ENCODE measurements around the gene ZNF605.
A peak's percentile ranks its signal among the peaks of the same experiment; 100 is the strongest.
"Not testable (repeated sequence)": the region's sequence is repeated elsewhere in the genome, so short reads cannot be mapped to it uniquely, and the experiment has no call there.

Gene ZNF605

GRCh38 chr12:132924356-132924755, 31.8 kb downstream of the ZNF605 start:
- TF ChIP-seq FOXP2 (optimal IDR thresholded peaks at IDR 0.05; ENCODE audit: control extremely low read depth, extremely low read length, insufficient read depth) (no peak), POLR2AphosphoS5 (IDR thresholded peaks at IDR 0.05; ENCODE audit: borderline replicate concordance, low read depth, low read length) (no peak), EZH2 (IDR thresholded peaks at IDR 0.05) (no peak)
- Histone ChIP-seq H3K9ac (ENCODE audit: insufficient read length) (no peak overlapping the region), H3K9me3 (ENCODE audit: low read depth, low read length) (peaks cover 47% of the 10 kb centered on the region), H3K4me3 (no peak overlapping the region), H3K36me3 (ENCODE audit: insufficient read depth, low read length) (0 out of 2 replicates have a peak, but pooled peaks cover 5% of the 10 kb centered on the region), H3K27ac (no peak overlapping the region)
- DNase-seq (ENCODE audit: low read depth, low spot score), result no peak

GRCh38 chr12:132923356-132923909, 32.7 kb downstream of the ZNF605 start:
- no peak for DNase-seq (ENCODE audit: low read depth, low spot score)
- Histone ChIP-seq H3K9ac (ENCODE audit: insufficient read length) (no peak overlapping the region), H3K36me3 (ENCODE audit: insufficient read depth, low read length) (0 out of 2 replicates have a peak, but pooled peaks cover 5% of the 10 kb centered on the region), H3K4me3 (no peak overlapping the region), H3K9me3 (ENCODE audit: low read depth, low read length) (peaks cover 43% of the 10 kb centered on the region; the same call in 1 of the 2 replicates), H3K27ac (no peak overlapping the region)
- TF ChIP-seq FOXP2 (optimal IDR thresholded peaks at IDR 0.05; ENCODE audit: control extremely low read depth, extremely low read length, insufficient read depth), result no peak
- TF ChIP-seq EZH2 (IDR thresholded peaks at IDR 0.05), result no peak
- no peak for TF ChIP-seq POLR2AphosphoS5 (IDR thresholded peaks at IDR 0.05; ENCODE audit: borderline replicate concordance, low read depth, low read length)

- H3K27ac ChIP-seq, result no peak overlapping the region
- no peak overlapping the region for H3K9ac ChIP-seq (ENCODE audit: insufficient read length)
- TF ChIP-seq EZH2 (IDR thresholded peaks at IDR 0.05) (no peak), POLR2AphosphoS5 (IDR thresholded peaks at IDR 0.05; ENCODE audit: borderline replicate concordance, low read depth, low read length) (no peak)
- 0 out of 2 replicates have a peak, but pooled peaks cover 5% of the 10 kb centered on the region for H3K36me3 ChIP-seq (ENCODE audit: insufficient read depth, low read length)
- H3K4me3 ChIP-seq, result no peak overlapping the region
- no peak for DNase-seq (ENCODE audit: low read depth, low spot score)
- peaks cover 43% of the 10 kb centered on the region; the same call in 1 of the 2 replicates for H3K9me3 ChIP-seq (ENCODE audit: low read depth, low read length)
These were observed 33.4 kb downstream of the ZNF605 start for GRCh38 chr12:132922676-132923075.

GRCh38 chr12:132921685-132922084, 34.4 kb downstream of the ZNF605 start:
- Histone ChIP-seq H3K4me3 (no peak overlapping the region), H3K9me3 (ENCODE audit: low read depth, low read length) (peaks cover 42% of the 10 kb centered on the region; the same call in 1 of the 2 replicates), H3K9ac (ENCODE audit: insufficient read length) (no peak overlapping the region), H3K27ac (no peak overlapping the region), H3K36me3 (ENCODE audit: insufficient read depth, low read length) (0 out of 2 replicates have a peak, but pooled peaks cover 1% of the 10 kb centered on the region)
- TF ChIP-seq EZH2 (IDR thresholded peaks at IDR 0.05) (no peak), FOXP2 (optimal IDR thresholded peaks at IDR 0.05; ENCODE audit: control extremely low read depth, extremely low read length, insufficient read depth) (no peak), POLR2AphosphoS5 (IDR thresholded peaks at IDR 0.05; ENCODE audit: borderline replicate concordance, low read depth, low read length) (no peak)
- DNase-seq (ENCODE audit: low read depth, low spot score), result no peak

GRCh38 chr12:132918680-132919079, 37.4 kb downstream of the ZNF605 start:
- peaks cover 18% of the 10 kb centered on the region; the same call in 1 of the 2 replicates for H3K9me3 ChIP-seq (ENCODE audit: low read depth, low read length)
- TF ChIP-seq POLR2AphosphoS5 (IDR thresholded peaks at IDR 0.05; ENCODE audit: borderline replicate concordance, low read depth, low read length) (no peak), FOXP2 (optimal IDR thresholded peaks at IDR 0.05; ENCODE audit: control extremely low read depth, extremely low read length, insufficient read depth) (no peak), EZH2 (IDR thresholded peaks at IDR 0.05) (no peak)

GRCh38 chr12:132909030-132909368, 47.1 kb downstream of the ZNF605 start:
- no peaks in the 10 kb centered on the region for H3K36me3 ChIP-seq (ENCODE audit: insufficient read depth, low read length)
- H3K27ac ChIP-seq, result no peak overlapping the region
- no peaks in the 10 kb centered on the region for H3K9me3 ChIP-seq (ENCODE audit: low read depth, low read length)
- DNase-seq (ENCODE audit: low read depth, low spot score), result no peak
- peak overlapping the region; percentile 52 for H3K4me3 ChIP-seq
- H3K9ac ChIP-seq (ENCODE audit: insufficient read length), result no peak overlapping the region
- TF ChIP-seq POLR2AphosphoS5 (IDR thresholded peaks at IDR 0.05; ENCODE audit: borderline replicate concordance, low read depth, low read length) (no peak), EZH2 (IDR thresholded peaks at IDR 0.05) (no peak), FOXP2 (optimal IDR thresholded peaks at IDR 0.05; ENCODE audit: control extremely low read depth, extremely low read length, insufficient read depth) (no peak)

More at GRCh38 chr12:132918680-132919079, 37.4 kb downstream of the ZNF605 start:
- DNase-seq (ENCODE audit: low read depth, low spot score), result no peak
- H3K27ac ChIP-seq, result no peak overlapping the region
- H3K9ac ChIP-seq (ENCODE audit: insufficient read length), result no peak overlapping the region
- H3K36me3 ChIP-seq (ENCODE audit: insufficient read depth, low read length), result no peaks in the 10 kb centered on the region
- no peak overlapping the region for H3K4me3 ChIP-seq

GRCh38 chr12:132908145-132909029, 47.7 kb downstream of the ZNF605 start:
- H3K9me3 ChIP-seq (ENCODE audit: low read depth, low read length), result no peaks in the 10 kb centered on the region
- H3K36me3 ChIP-seq (ENCODE audit: insufficient read depth, low read length), result no peaks in the 10 kb centered on the region
- peak; percentile 24 for DNase-seq (ENCODE audit: low read depth, low spot score)
- H3K4me3 ChIP-seq, result peak overlapping the region; percentile 52
- H3K27ac ChIP-seq, result no peak overlapping the region
- TF ChIP-seq POLR2AphosphoS5 (IDR thresholded peaks at IDR 0.05; ENCODE audit: borderline replicate concordance, low read depth, low read length) (no peak), EZH2 (IDR thresholded peaks at IDR 0.05) (no peak), FOXP2 (optimal IDR thresholded peaks at IDR 0.05; ENCODE audit: control extremely low read depth, extremely low read length, insufficient read depth) (no peak)
- no peak overlapping the region for H3K9ac ChIP-seq (ENCODE audit: insufficient read length)

GRCh38 chr12:132907789-132908144, 48.3 kb downstream of the ZNF605 start:
- not testable (repeated sequence) for H3K36me3 ChIP-seq (ENCODE audit: insufficient read depth, low read length); DNase-seq (ENCODE audit: low read depth, low spot score); H3K9me3 ChIP-seq (ENCODE audit: low read depth, low read length); H3K27ac ChIP-seq; H3K9ac ChIP-seq (ENCODE audit: insufficient read length); H3K4me3 ChIP-seq

Measured in SK-N-MC (cell line).